HG02763 (cell line): ENCODE results near the gene TRAPPC5.
A peak's percentile ranks its signal among the peaks of the same experiment; 100 is the strongest.
"Not testable (repeated sequence)": the region's sequence is repeated elsewhere in the genome, so short reads cannot be mapped to it uniquely, and the experiment has no call there.

Source experiments
- ATAC-seq: cut with Tn5 transposase; IDR thresholded peaks from one replicate; pipeline ENCODE4 v1.9.1; 2021; ENCODE audit warnings: mild to moderate bottlenecking, moderate library complexity; ENCODE audit not compliant: unreplicated experiment

Gene TRAPPC5

DNA sequence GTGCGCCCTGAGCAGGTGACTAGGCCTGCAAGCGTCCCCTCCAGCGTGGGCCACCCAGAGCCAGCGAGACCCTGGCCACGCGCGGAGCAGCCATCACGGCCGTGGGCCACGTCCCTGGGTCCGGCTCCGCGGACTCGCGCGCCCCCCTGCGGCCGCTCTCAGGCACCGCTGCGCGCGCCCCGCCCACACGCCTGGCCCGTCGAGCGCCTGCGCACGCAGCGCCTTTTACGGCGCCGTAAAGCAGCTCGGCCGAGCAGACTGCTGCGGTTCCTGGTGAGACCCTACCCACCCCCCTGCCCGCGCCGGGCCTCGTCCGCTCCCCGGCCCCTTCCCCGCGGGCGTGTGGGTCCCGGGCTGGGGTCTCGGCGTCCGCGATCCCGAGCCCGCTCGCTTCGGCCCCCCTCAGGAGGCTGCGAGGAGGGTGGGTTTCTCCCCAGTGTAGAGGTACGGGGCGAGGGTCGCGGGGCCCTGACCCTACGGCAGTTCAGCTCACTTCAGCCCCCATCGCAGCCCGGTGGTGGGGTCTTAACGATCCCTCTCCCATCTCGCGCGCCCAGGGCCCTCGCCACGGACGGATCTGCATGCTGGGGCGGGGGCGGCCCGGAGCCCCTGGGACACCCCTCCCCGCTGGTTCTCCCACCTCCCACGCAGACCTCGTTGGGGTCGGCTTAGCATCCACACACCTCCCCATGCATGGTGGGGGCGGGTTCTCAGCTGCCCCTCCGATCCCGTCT, at the start of gene TRAPPC5:
Gene TRAPPC5 (plus strand): TSS at position 228 of the 734 bp plus-strand sequence. CDS start 1,421 bp downstream, outside the sequence.
- peak; percentile 66 for ATAC-seq

DNA sequence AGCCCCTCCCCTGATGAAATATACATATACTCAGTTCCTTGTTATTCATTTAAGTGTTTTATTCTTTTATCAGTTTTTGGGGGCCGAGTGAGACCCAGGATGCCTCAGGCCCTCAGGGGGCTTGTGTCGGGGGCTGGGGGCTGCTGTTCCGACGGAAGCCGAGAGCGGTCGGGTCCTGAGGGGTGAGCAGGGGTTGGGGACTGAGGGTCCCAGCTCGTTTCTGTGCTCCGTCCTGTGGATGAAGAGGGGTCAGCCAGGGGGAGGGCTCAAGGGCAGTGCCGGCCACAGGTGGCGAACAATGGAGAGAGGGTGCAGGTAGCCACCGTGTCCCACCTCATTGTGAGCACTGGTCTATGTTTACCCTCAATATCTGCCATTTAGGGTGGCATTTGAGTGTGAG, 49.1 kb upstream of the TRAPPC5 start:
- no peak for ATAC-seq

DNA sequence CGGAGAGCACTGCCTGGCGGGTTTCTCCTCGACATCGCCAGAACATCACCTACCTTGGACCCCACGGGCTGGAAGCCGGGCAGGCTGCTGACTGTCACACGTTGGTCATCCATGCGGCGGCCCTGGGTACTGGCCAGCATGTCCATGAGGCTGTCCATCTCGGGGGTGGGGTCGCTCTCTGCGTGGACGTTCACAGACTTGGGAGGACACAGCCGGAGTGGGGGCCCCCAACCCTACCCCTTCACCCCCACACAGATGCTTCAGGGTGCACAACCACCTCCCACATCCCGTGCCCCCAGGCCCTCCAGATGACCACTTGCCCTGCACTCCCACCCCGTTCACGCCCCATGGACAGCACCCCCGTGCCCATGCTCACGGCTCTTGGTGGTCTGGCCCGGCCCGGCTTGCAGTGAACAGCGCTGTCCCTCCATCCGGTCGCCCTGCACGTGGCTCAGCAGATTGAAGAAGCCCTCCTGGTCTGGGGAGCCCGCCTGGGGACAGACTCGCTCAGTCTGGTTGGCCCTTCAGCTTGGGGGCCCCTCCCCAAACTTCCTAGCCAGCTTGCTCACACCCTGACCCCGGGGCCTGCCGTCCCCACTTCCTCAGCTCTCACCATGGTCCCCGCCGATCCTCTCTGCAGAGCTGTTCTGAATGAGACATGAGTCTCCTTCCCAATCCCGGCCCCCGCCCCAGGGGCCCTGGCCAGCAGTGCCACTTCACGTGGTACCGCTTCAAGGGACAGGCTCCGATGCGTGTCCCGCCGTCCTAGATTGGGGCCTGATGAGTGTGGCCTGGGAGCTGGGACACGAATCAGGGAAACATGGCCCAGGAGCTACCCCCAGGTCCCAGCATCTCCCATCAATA, 48.1 kb upstream of the TRAPPC5 start:
- no peak for ATAC-seq

DNA sequence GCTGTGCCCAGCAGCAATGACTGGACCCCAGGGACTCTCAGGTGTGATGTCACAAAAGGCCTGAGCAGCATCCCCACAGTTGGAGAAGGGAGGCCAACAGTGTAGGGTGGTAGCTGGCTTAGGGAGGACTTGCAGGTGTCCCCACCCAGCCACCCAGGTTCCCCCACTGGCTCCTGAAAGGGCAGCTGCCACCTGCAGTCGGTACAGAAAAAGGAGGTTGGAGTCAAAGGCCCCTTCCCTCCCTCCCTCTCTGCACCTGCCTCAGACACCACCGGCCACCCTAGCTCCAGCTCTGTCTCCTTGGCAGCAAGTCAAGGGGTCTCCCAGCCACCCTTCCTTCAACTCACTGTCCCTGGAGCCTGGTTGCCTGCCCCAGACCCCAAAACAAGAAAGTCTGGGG, 46.9 kb upstream of the TRAPPC5 start, which contains the start of gene PCP2:
Gene PCP2 (minus strand): TSS at position 22 of the 400 bp plus-strand sequence. CDS start 262 bp downstream, outside the sequence.
- no peak for ATAC-seq

DNA sequence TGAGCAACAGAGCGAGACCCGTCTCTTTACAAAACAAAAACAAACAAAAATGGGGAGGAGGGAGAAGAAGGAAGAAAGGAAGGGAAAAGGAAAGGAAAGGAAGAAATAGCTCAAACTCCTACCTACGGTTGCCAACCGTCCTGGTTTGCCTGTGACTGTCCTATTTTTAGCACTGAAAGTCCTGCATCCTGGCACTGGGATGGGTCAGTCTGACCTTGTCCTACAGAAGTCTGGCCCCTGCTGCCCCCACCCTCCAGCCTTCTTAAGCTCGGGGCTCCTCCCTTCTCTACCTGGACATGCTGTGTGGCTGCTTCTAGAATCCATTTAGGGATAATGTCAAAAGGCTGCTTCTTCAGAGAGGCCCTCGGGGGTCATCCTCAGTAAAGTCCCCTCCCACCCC, 45.0 kb upstream of the TRAPPC5 start:
- no peak for ATAC-seq

DNA sequence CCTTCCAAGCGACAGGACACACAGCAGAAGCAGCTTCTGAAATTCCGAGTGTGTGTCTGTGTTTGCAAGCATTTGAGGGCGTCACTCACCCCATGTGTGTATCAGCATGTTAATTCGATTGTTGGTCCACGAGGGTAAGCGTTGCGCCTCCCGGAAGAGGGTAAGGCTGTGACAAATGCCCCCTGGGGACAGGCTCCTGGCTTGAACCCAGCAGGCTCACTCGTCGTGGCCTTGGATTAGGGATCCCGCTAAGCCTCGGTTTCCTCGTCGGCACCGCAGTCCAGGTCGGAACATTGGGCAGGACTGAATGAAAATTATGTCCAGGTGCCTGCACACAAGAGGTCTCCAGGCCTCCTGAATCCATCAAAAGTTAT, 44.3 kb upstream of the TRAPPC5 start:
- no peak for ATAC-seq

DNA sequence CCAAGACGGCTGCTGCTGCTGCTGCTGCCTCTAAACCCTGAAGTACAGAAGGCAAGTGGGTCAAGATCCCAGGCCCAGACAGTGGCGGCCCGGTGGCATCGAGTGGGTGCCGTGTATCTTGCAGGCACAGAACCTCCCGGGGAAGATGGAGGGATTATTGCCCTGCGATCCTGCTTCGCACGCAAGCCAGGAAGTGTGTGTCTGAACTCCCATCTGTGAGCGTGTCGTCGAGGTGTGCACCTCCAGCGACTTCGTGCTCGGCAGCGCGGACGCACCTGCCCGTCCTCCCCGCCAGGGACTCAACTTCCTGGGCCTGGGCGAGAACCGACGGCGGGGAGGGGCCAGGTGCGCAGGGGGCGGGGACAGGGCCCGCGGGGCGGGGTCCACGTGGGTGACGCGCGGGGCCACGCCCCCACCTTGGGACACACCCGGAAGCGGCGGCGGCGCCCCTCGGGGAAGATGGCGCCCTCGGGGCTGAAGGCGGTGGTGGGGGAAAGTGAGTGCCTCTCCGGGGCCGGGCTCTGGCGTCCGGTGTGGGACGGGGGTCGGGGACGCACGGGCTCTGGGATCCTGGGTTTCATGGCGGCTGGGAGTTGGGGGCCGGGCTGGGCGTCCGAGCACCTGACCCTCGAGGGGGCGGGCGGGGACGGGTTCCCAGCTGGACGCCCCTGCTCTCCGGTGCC, 43.8 kb upstream of the TRAPPC5 start, which contains the start of gene STXBP2:
Gene STXBP2 (plus strand): TSS at position 420 of the 683 bp plus-strand sequence. CDS start 40 bp downstream, at position 460.
- ATAC-seq, result peak; percentile 71

DNA sequence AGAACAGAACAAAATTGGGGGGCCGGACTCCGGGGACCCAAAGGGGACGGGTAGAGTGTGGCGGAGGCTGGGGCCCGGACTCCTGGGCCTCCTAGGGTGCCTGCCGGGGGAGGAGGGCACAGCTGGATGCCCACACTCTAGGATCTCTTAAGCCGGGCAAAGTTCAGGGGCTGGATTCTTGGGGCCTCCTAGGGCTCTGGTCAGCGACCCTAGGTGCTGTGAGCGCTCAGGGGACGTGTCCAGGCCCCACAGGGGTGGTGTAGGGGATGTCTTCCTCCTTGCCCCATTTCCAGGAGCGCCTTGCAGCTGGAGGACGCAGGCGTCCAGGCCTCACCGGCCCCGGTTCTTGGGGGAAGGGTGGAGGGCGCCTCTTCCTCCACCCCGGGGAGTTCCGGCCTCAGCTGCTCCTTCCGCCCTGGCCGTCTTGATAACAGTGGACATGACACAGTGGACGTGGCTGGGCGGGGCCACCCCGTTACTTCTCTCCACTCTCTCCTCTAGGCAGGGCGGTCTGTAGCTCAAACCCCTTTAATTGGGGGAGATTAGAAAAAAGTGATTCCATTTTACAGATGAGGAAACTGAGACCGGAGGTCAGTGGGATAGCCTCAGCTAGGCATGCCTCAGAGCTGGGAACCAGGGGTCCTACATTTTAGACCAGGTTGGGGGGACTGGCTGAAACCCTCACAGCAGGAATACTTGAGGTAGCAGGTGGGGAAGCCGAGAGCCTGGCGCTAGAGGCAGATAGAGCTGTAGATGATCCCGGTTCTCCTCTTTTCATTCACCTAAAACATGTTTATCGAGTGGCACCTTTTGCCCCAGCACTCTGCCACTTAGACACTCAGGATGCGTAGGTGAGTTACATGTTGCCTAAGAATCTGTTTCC, 43.0 kb upstream of the TRAPPC5 start:
- ATAC-seq, result peak; percentile 12

DNA sequence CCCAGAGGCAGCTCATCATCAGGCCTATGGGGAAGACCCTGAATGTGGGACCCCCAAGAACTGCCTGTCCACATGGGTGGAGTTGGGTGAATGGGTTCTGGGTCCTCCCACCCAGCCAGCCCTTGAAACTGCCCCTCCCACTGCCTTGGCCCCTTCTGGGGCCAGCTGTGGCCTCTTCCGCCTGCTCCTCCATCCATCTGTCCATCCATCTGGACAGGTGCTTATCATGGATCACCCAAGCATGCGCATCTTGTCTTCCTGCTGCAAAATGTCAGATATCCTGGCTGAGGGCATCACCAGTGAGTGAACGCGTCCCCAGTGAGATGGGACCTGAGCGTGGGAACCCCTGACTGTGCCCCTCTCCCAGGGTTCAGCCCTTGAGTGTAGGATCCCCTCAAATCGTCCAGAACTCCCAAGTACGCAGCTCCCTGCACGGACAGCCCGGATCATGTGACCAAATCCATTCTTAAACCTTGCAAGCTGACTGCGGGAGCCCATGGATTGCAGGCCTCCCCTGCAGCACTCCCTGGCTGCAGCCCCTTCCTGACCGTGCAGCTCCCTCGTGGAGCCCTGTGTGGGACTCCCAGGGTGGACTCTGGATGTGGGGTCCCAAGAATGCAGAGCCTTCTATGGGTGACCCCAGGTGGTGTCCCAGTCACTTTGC, 41.7 kb upstream of the TRAPPC5 start:
- no peak for ATAC-seq

DNA sequence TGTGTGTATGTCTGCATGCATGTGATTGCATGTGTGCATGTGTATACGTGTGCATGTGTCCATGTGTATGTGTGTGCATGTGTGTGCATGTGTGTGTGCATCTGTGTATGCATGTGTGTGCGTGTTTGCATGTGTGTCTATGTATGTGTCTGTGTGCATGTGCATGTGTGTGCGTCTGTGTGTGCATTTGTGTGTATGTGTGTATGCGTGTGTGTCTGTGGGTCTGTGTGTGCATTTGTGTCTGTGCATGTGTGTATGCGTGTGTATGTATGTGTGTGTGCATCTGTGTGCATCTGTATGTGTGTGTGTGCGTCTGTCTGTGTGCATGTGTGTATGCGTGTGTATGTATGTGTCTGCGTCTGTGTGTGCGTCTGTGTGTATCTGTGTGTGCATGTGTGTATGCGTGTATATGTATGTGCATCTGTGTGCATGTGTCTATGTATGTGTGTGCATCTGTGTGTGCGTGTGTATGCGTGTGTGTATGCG, 40.7 kb upstream of the TRAPPC5 start:
- no peak for ATAC-seq

DNA sequence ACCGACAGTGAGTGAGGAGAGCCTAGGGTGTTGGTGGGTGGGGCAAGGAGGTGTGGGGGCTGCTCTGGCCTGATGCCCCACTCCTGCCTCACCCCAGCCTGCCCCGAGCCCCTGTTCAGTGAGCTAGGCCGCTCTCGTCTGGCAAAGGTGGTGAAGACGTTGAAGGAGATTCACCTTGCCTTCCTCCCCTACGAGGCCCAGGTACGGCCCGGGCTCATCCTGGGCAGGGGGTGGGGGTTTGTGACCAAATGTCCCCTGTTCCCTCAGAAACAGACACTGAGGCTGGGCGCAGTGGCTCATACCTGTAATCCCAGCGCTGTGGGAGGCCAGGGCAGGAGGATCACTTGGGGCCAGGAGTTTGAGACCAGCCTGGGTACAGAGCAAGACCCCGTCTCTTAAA, 39.8 kb upstream of the TRAPPC5 start:
- no peak for ATAC-seq

DNA sequence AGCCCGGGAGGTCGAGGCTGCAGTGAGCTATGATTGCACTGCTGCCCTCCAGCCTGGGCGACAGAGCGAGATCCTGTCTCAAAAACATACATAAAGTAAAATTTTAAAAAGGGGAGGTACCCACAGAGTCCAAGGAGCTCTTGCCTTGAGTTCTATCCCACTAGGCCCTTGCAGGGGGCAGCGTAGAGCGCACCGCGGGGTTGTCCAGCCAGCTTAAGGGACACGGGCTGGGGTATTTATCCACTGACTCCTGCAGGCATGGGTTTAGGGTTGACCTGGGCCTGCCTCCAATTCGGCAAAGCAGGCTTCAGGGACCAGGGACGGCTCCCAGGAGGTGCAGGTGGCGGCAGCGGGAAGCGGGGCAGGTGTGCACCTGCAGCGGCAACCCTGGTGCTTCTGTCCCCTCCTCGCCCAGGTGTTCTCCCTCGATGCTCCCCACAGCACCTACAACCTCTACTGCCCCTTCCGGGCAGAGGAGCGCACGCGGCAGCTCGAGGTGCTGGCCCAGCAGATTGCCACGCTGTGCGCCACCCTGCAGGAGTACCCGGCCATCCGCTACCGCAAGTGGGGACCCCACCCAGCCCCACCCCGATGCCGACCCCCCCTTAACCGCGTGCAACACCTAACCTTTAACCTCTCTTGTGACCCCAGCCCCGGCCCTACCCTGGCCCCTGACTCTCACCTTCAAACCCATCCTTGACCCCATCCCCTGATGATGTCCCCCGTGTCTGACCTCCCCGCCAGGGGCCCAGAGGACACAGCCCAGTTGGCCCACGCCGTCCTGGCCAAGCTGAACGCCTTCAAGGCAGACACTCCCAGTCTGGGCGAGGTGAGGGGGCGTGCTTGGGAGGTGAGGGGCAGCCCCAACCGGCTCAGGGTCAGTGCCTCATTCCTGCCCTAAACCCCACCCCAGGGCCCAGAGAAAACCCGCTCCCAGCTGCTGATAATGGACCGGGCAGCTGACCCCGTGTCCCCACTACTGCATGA, 39.0 kb upstream of the TRAPPC5 start:
- ATAC-seq, result no peak

DNA sequence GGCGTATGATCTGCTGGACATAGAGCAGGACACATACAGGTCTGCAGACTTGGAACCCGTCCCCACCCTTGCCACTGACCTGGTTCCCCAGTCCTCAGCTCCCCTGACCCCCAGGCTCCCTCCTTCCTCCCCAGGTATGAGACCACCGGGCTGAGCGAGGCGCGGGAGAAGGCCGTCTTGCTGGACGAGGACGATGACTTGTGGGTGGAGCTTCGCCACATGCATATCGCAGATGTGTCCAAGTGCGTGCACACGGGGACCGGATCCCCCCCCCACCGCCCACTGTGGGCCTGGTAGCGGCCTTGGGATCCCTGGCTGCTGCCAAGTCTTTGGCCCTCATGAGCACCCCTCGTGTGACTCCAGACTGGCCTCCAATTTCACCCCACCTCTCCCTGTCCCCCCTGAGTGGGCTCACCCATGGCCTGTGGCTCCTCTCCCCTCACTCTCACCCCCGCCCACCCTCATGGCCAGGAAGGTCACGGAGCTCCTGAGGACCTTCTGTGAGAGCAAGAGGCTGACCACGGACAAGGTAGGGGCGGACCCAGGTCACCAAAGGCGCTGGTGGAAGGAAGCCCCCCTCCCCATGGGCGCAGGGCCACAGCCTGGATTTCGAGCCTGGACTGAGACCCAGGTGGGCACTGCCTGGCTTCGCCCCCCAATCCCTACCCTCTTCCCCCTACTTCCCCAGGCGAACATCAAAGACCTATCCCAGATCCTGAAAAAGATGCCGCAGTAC, 38.2 kb upstream of the TRAPPC5 start:
- ATAC-seq, result no peak

DNA sequence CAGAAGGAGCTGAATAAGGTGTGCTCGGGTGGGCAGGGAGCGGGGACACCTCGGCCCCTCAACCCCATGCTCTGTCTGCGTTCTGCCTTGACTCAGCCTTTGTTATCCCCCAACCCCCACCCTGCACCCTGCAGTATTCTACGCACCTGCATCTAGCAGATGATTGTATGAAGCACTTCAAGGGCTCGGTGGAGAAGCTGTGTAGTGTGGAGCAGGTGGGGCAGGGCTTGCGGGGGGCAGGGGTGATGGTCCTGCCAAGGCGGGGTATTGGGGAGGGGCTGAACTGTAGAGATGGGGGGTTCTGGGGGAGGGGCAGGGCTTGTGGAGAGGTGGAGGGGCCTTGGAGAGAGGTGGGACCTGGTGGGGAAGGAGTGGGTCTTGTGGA, 37.6 kb upstream of the TRAPPC5 start:
- ATAC-seq, result no peak

DNA sequence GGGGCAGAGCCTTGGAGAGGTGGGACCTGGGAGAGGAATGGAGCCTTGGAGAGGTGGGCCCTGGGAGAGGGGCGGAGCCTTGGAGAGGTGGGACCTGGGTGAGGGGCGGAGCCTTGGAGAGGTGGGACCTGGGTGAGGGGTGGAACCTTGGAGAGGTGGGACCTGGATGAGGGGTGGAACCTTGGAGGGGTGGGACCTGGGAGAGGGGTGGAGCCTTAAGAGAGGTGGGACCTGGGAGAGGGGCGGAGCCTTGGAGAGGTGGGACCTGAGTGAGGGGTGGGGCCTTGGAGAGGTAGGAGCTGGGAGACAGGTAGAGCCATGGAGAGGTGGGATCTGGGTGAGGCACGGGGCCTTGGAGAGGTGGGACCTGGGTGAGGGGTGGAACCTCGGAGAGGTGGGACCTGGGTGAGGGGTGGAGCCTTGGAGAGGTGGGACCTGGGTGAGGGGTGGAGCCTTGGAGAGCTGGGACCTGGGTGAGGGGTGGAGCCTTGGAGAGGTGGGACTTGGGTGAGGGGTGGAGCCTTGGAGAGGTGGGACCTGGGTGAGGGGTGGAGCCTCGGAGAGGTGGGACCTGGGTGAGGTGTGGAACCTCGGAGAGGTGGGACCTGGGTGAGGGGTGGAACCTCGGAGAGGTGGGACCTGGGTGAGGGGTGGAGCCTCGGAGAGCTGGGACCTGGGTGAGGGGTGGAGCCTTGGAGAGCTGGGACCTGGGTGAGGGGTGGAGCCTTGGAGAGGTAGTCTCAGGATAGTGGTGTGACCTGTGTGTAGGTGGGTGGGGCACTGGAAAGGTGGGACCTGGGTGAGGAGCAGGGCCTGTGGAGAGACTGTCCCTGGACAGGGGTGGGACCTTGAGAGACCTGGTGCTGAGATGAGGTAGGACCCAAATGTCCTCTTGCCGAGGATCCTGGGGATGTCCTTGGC, 36.7 kb upstream of the TRAPPC5 start:
- not testable (repeated sequence) for ATAC-seq

DNA sequence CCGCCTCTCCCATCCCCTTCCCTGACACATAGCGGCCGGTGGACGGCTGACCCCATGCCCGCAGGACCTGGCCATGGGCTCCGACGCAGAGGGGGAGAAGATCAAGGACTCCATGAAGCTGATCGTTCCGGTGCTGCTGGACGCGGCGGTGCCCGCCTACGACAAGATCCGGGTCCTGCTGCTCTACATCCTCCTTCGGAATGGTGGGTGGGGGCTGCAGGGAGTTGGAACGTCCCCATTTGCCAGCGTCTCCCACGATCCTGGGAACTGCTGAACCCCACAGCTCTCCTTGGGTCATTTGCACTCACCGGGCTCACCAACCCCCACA, 36.1 kb upstream of the TRAPPC5 start:
- ATAC-seq, result no peak

DNA sequence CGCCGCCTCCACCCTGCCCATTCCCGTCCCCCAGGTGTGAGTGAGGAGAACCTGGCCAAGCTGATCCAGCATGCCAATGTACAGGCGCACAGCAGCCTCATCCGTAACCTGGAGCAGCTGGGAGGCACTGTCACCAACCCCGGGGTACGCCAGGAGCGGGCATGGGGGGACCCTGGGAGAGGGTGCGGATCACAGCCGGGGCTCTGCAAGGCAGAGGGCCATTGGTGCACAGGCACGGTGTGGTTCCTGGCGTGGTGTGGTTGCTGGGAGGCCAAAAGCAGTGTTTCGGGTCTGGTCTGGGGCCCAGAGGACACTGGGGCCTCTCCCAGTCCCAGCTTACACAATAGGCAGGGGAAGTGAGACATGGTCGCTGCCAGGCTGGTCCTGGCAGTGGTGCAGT, 35.5 kb upstream of the TRAPPC5 start:
- ATAC-seq, result no peak
